H9 (cell line): ENCODE results near the gene CHCHD6. TPM values are rescaled to one million over a fixed set of nuclear protein-coding genes. Genes with fewer than 3 reads are reported as not detected.

Experiments
- DNase-seq: peaks from one replicate; pipeline ENCODE4 v3.0.0-alpha.2; 2017
- H2AFZ ChIP-seq: one replicate; pipeline ENCODE4 v1.6.1; 2013; ENCODE audit warnings: mild to moderate bottlenecking, low read length, control low read depth, moderate library complexity
- H2AK5ac ChIP-seq: 2 replicates; pipeline ENCODE4 v1.6.1; 2013; ENCODE audit warnings: low read length, control low read depth, mixed read lengths; ENCODE audit not compliant: insufficient read length
- H2BK120ac ChIP-seq: one replicate; pipeline ENCODE4 v1.6.1; 2013; ENCODE audit warnings: low read depth, mild to moderate bottlenecking, low read length, control low read depth, inconsistent platforms; ENCODE audit not compliant: poor library complexity, severe bottlenecking
- H2BK12ac ChIP-seq: 2 replicates; pipeline ENCODE4 v1.6.1; 2013; ENCODE audit warnings: low read length, control low read depth, mixed read lengths, low read depth; ENCODE audit not compliant: insufficient read length
- H2BK15ac ChIP-seq: 2 replicates; pipeline ENCODE4 v1.6.1; 2013; ENCODE audit warnings: low read depth, low read length, control low read depth
- H2BK20ac ChIP-seq: one replicate; pipeline ENCODE4 v1.6.1; 2013; ENCODE audit warnings: low read depth, mild to moderate bottlenecking, low read length, control low read depth, inconsistent platforms; ENCODE audit not compliant: poor library complexity, severe bottlenecking
- H2BK5ac ChIP-seq: 2 replicates; pipeline ENCODE4 v1.6.1; 2013; ENCODE audit warnings: low read length, control low read depth, mixed read lengths; ENCODE audit not compliant: insufficient read length
- H3K14ac ChIP-seq: 2 replicates; pipeline ENCODE4 v1.6.1; 2013; ENCODE audit warnings: low read length, control low read depth; ENCODE audit not compliant: insufficient read depth
- H3K18ac ChIP-seq: 2 replicates; pipeline ENCODE4 v1.6.1; 2013; ENCODE audit warnings: low read depth, mild to moderate bottlenecking, mixed read lengths, low read length, control low read depth; ENCODE audit not compliant: insufficient read length
- H3K23ac ChIP-seq: 2 replicates; pipeline ENCODE4 v1.6.1; 2013; ENCODE audit warnings: low read length, control low read depth, mixed read lengths, low read depth; ENCODE audit not compliant: insufficient read length
- H3K23me2 ChIP-seq: 2 replicates; pipeline ENCODE4 v1.6.1; 2013; ENCODE audit warnings: low read depth, mild to moderate bottlenecking, mixed read lengths, low read length, control low read depth; ENCODE audit not compliant: insufficient read length, poor library complexity, severe bottlenecking
- H3K27ac ChIP-seq: 2 replicates; pipeline ENCODE4 v1.5.1; 2013; ENCODE audit warnings: low read length, control low read depth, mixed read lengths, low read depth; ENCODE audit not compliant: insufficient read length
- H3K27me3 ChIP-seq: 2 replicates; pipeline ENCODE4 v1.6.1; 2013; ENCODE audit warnings: low read length, control low read depth, inconsistent platforms; ENCODE audit not compliant: insufficient read depth
- H3K4ac ChIP-seq: 2 replicates; pipeline ENCODE4 v1.6.1; 2013; ENCODE audit warnings: low read depth, mild to moderate bottlenecking, control low read depth, inconsistent platforms, low read length, moderate library complexity
- H3K4me1 ChIP-seq: 2 replicates; pipeline ENCODE4 v1.6.1; 2013; ENCODE audit warnings: low read length, control low read depth, inconsistent platforms; ENCODE audit not compliant: insufficient read depth
- H3K4me2 ChIP-seq: 2 replicates; pipeline ENCODE4 v1.6.1; 2013; ENCODE audit warnings: low read length, control low read depth, mixed read lengths; ENCODE audit not compliant: insufficient read length, insufficient read depth
- H3K56ac ChIP-seq: 2 replicates; pipeline ENCODE4 v1.6.1; 2013; ENCODE audit warnings: low read depth, mild to moderate bottlenecking, mixed read lengths, low read length, control low read depth; ENCODE audit not compliant: insufficient read length
- H3K79me1 ChIP-seq: 2 replicates; pipeline ENCODE4 v1.6.1; 2013; ENCODE audit warnings: low read depth, mild to moderate bottlenecking, moderate library complexity, low read length, control low read depth, inconsistent platforms; ENCODE audit not compliant: insufficient read depth, poor library complexity, severe bottlenecking
- H3K79me2 ChIP-seq: 2 replicates; pipeline ENCODE4 v1.6.1; 2013; ENCODE audit warnings: low read length, control low read depth, inconsistent platforms; ENCODE audit not compliant: insufficient read depth
- H3K9ac ChIP-seq: 2 replicates; pipeline ENCODE4 v1.6.1; 2013; ENCODE audit warnings: low read length, control low read depth, mixed read lengths; ENCODE audit not compliant: insufficient read length; ENCODE audit errors: extremely low read depth
- H3K9me3 ChIP-seq: one replicate; pipeline ENCODE4 v1.6.1; 2013; ENCODE audit warnings: low read depth, low read length, inconsistent platforms; ENCODE audit not compliant: control insufficient read depth
- H3T11ph ChIP-seq: one replicate; pipeline ENCODE4 v1.6.1; 2013; ENCODE audit warnings: mild to moderate bottlenecking, low read length, control low read depth, inconsistent platforms
- H4K20me1 ChIP-seq: one replicate; pipeline ENCODE4 v1.6.1; 2013; ENCODE audit not compliant: control insufficient read depth, insufficient read length, insufficient read depth
- H4K5ac ChIP-seq: 2 replicates; pipeline ENCODE4 v1.6.1; 2013; ENCODE audit warnings: low read depth, mild to moderate bottlenecking, mixed read lengths, low read length, control low read depth; ENCODE audit not compliant: insufficient read length
- H4K8ac ChIP-seq: replicated peaks from 2 replicates; pipeline ENCODE4 v1.6.1; 2013; ENCODE audit warnings: low read length, control low read depth, mixed read lengths, low read depth; ENCODE audit not compliant: insufficient read length
- H4K91ac ChIP-seq: 2 replicates; pipeline ENCODE4 v1.6.1; 2013; ENCODE audit warnings: low read depth, mild to moderate bottlenecking, moderate library complexity, mixed read lengths, low read length, control low read depth; ENCODE audit not compliant: insufficient read length
- H3K27ac Mint-ChIP-seq, 3 experiments: 2 replicates in 2 of 3; 3 replicates in 1 of 3; pipeline ENCODE4 v1.8.0; 2020 to 2021; ENCODE audit warnings: mixed read lengths in 3 of 3, mild to moderate bottlenecking in 1 of 3, moderate library complexity in 1 of 3
- H3K27me3 Mint-ChIP-seq: 2 replicates; pipeline ENCODE4 v1.8.0; 2021; ENCODE audit warnings: low read depth, mild to moderate bottlenecking, moderate library complexity, mixed read lengths
- H3K36me3 Mint-ChIP-seq, 3 experiments: 2 replicates in 2 of 3; 3 replicates in 1 of 3; pipeline ENCODE4 v1.8.0; 2020 to 2021; ENCODE audit warnings: low read depth in 3 of 3, mixed read lengths in 3 of 3; ENCODE audit not compliant: insufficient read depth in 1 of 3
- H3K4me1 Mint-ChIP-seq, 2 experiments: 2 replicates each; pipeline ENCODE4 v1.8.0; 2020; ENCODE audit warnings: mixed read lengths in 2 of 2
- H3K4me3 Mint-ChIP-seq, 2 experiments: 2 replicates in 1 of 2; 3 replicates in 1 of 2; pipeline ENCODE4 v1.8.0; 2020 to 2021; ENCODE audit warnings: mild to moderate bottlenecking in 2 of 2, mixed read lengths in 2 of 2, moderate library complexity in 1 of 2
- H3K9me3 Mint-ChIP-seq, 2 experiments: 2 replicates in 1 of 2; 3 replicates in 1 of 2; pipeline ENCODE4 v1.8.0; 2020; ENCODE audit warnings: mild to moderate bottlenecking in 2 of 2, mixed read lengths in 2 of 2, moderate library complexity in 1 of 2
- WGBS: extraction: QIAGEN DNeasy Blood & Tissue Kit; methylation state at CpG from one replicate; pipeline ENCODE4 v1.1.7; 2013; ENCODE audit warnings: missing lambda C conversion rate, low lambda C conversion rate, mixed read lengths; ENCODE audit not compliant: insufficient read length; ENCODE audit errors: extremely low coverage; 5-methylcytosine and 5-hydroxymethylcytosine counted together
- total RNA-seq: library from RNA; stranded (reverse); gene quantifications from 2 replicates; pipeline ENCODE4 v1.2.1, GENCODE V29; 2021
- TF ChIP-seq, protein P1 (sequence below): fragments of 200-600 bp; sonication (generic); conservative IDR thresholded peaks from 3 replicates; pipeline ENCODE4 v1.8.0; 2021; ENCODE audit warnings: antibody characterized with exemption, mild to moderate bottlenecking

Gene CHCHD6
- total RNA-seq, 1 experiment from 2014 or later, result 34.2 TPM

DNA sequence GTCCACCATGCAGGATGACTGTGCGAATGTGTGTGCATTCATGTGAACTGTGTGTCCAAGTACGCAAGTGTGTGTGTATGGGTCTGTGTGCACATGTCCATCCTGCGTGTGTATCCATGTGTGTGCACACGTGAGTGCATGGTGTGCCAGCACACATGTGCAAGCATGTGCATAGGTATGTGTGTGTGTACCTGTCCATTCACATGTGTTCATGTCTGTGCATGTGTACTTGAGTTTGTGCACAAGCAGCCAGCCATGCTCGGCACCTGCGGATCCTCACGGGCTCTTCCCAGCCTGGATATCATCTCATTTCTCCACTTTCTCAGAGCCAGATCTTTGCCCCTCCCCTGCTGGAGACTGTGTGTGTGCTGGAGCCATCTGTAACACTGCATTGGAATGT is 260.2 kb downstream of the CHCHD6 start:
- Mint-ChIP-seq H3K27ac (no peak overlapping the region; a peak in 1 of 7 replicates), H3K9me3 (no peaks in the 10 kb centered on the region), H3K36me3 (no peaks in the 10 kb centered on the region; a peak in 1 of 7 replicates), H3K27me3 (no peaks in the 10 kb centered on the region), H3K4me3 (no peak overlapping the region), H3K4me1 (peaks cover 26 to 29% of the 10 kb centered on the region in 2 experiments)
- Histone ChIP-seq H2BK5ac (peak overlapping the region; percentile 7), H4K8ac (no peak overlapping the region), H2BK20ac (no peak overlapping the region), H4K20me1 (no peaks in the 10 kb centered on the region), H4K5ac (no peak overlapping the region), H2AFZ (no peak overlapping the region), H2BK15ac (no peak overlapping the region), H4K91ac (no peak overlapping the region), H3K4me2 (no peak overlapping the region), H3K23ac (peak overlapping the region; percentile 23), H3K4ac (no peak overlapping the region), H3K4me1 (no peaks in the 10 kb centered on the region), H3K14ac (no peak overlapping the region), H2AK5ac (no peak overlapping the region), H3K27me3 (no peaks in the 10 kb centered on the region), H3K18ac (no peak overlapping the region), H3K56ac (no peak overlapping the region), H3K23me2 (no peaks in the 10 kb centered on the region), H2BK120ac (no peak overlapping the region), H3K27ac (no peak overlapping the region), H2BK12ac (no peak overlapping the region), H3T11ph (no peak overlapping the region), H3K9ac (no peak overlapping the region), H3K79me1 (no peaks in the 10 kb centered on the region), H3K79me2 (no peaks in the 10 kb centered on the region), H3K9me3 (no peaks in the 10 kb centered on the region)
- WGBS, result no CpG with 5 or more reads among the region's 7 CpGs
- no peak for DNase-seq
- TF ChIP-seq, protein P1, sequence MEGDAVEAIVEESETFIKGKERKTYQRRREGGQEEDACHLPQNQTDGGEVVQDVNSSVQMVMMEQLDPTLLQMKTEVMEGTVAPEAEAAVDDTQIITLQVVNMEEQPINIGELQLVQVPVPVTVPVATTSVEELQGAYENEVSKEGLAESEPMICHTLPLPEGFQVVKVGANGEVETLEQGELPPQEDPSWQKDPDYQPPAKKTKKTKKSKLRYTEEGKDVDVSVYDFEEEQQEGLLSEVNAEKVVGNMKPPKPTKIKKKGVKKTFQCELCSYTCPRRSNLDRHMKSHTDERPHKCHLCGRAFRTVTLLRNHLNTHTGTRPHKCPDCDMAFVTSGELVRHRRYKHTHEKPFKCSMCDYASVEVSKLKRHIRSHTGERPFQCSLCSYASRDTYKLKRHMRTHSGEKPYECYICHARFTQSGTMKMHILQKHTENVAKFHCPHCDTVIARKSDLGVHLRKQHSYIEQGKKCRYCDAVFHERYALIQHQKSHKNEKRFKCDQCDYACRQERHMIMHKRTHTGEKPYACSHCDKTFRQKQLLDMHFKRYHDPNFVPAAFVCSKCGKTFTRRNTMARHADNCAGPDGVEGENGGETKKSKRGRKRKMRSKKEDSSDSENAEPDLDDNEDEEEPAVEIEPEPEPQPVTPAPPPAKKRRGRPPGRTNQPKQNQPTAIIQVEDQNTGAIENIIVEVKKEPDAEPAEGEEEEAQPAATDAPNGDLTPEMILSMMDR, result no peak
